ENCODE data around the gene ERC1. TPM values are rescaled to one million over a fixed set of nuclear protein-coding genes. Genes with fewer than 3 reads are reported as not detected.

Gene ERC1
- total and polyA plus RNA-seq, 9 of the 15 experiments (the other 6 are each of a cell fraction or from before 2014, with no cell fraction given): 0.74 to 11.8 (median 4.8) TPM

- H3K27ac ChIP-seq (ENCODE audit: extremely low read depth, low read depth, low read length): no peak overlapping the region
- H3K9me1 ChIP-seq (ENCODE audit: control insufficient read depth, insufficient read depth, low read length): no peaks in the 10 kb centered on the region
- ATAC-seq: no peak
- no peak for FAIRE-seq
- no peaks in the 10 kb centered on the region; a peak in 1 of 5 replicates for H3K4me1 ChIP-seq (replicated peaks in 1 of 2; ENCODE audit: control insufficient read depth in 2 of 2, insufficient read depth in 2 of 2, low read length in 2 of 2)
- ChIA-PET CTCF (ENCODE audit: low intra/inter-chr PET ratio) (no interaction called here), POLR2A (interaction anchor here (1.7 kb wide), 1 partner anchor 13 kb away, joined by 6 read pairs; no protein-coding TSS in a partner anchor)
- H3K4me2 ChIP-seq (ENCODE audit: insufficient read depth, low read length): no peak overlapping the region
- H3K4me3 ChIP-seq: no peak overlapping the region
- BruUV-seq (replicated peaks): no TSS peak
- H3K79me2 ChIP-seq (ENCODE audit: control insufficient read depth, insufficient read depth, low read length): no peaks in the 10 kb centered on the region
- H3K9ac ChIP-seq (ENCODE audit: insufficient read depth in 1 of 2, low read depth in 2 of 2, low read length in 2 of 2): no peak overlapping the region
- no peak for DNase-seq (ENCODE audit: extremely low read depth in 1 of 4, low spot score in 3 of 4)
- no peaks in the 10 kb centered on the region for H3K27me3 ChIP-seq (ENCODE audit: control insufficient read depth in 2 of 2, insufficient read depth in 2 of 2, low read length in 2 of 2)
- H3K36me3 ChIP-seq (ENCODE audit: control insufficient read depth, insufficient read depth, low read length): 0 out of 3 replicates have a peak, but pooled peaks cover 4% of the 10 kb centered on the region
- WGBS (ENCODE audit: insufficient coverage, low coverage, missing lambda C conversion rate): 86% methylated on average over 6 of the region's 6 CpGs
- intact Hi-C loops (cut with micrococcal nuclease): no loop called here
- H4K20me1 ChIP-seq (replicated peaks; ENCODE audit: control insufficient read depth, insufficient read depth, low read length): no peaks in the 10 kb centered on the region
- H2AFZ ChIP-seq (ENCODE audit: low read depth, low read length): no peak overlapping the region
- in situ Hi-C loops (cut with MboI): no loop called here
- no peak for TF ChIP-seq ZHX1 (conservative IDR thresholded peaks at IDR 0.05; ENCODE audit: low read length)
- TF ChIP-seq, protein P1, sequence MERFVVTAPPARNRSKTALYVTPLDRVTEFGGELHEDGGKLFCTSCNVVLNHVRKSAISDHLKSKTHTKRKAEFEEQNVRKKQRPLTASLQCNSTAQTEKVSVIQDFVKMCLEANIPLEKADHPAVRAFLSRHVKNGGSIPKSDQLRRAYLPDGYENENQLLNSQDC (CRISPR knock-in tag; IDR thresholded peaks at IDR 0.05): no peak
- TF ChIP-seq RERE (CRISPR knock-in tag; IDR thresholded peaks at IDR 0.05; ENCODE audit: borderline replicate concordance): no peak
- TF ChIP-seq ZNF239 (CRISPR knock-in tag; IDR thresholded peaks at IDR 0.05): no peak
- TF ChIP-seq ZNF408 (CRISPR knock-in tag; IDR thresholded peaks at IDR 0.05; ENCODE audit: low read depth): no peak
- TF ChIP-seq ZSCAN32 (CRISPR knock-in tag; IDR thresholded peaks at IDR 0.05): no peak
- TF ChIP-seq SMARCE1 (IDR thresholded peaks at IDR 0.05): no peak
- no peak for TF ChIP-seq GABPB1 (CRISPR knock-in tag; IDR thresholded peaks at IDR 0.05)
- no peak for TF ChIP-seq ZNF586 (CRISPR knock-in tag; conservative IDR thresholded peaks at IDR 0.05)
- no peaks in the 10 kb centered on the region for H3K9me3 ChIP-seq (replicated peaks; ENCODE audit: control insufficient read depth, insufficient read depth, low read depth, low read length)
Measured at GRCh38 chr12:1382151-1382550, 391.1 kb downstream of the ERC1 start.

Data from K562 (cell line).